Activated CD4-positive, CD25-positive, alpha-beta regulatory T cell (primary cell): ENCODE measurements around the gene PRUNE2.

ENCODE experiments used
- DNase-seq, 4 experiments: peaks; one replicate each; lab custom pipeline; 2025; lab: John Stamatoyannopoulos, UW

The PRUNE2 gene

DNA sequence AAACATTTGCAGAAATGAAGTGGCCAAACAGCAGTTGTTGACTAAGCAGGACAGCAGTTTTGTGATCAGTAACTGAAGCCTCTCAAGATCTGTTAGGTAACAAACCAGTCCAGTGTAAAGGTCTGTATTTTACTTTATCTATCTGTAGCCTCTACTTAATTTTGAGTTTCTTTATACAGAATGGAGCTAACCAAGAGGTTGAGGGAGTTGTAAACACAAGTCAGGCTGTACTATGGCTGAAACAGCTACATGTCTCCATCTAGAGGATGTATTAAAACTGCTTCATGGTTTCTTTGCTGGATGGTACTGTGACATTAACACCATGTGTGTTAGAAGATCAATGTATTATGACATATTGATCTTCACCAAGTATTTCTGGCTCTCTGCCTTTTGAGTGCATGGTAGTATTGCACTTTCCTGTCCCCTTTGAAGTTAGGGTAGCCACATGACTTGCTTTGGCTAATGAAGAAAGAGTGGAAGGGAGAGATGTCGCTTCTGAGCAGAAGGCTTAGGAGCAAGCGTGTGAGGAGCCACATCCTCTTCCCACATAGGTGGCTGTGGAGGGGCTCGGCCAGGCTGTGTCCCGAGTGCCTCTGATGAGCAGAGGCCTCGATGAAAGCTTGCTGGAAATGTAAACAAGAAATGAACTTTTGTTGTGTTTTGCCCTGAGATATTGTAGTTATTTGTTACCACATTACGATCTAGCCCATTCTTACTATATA is 247.2 kb downstream of the PRUNE2 start:
- DNase-seq = no peak

DNA sequence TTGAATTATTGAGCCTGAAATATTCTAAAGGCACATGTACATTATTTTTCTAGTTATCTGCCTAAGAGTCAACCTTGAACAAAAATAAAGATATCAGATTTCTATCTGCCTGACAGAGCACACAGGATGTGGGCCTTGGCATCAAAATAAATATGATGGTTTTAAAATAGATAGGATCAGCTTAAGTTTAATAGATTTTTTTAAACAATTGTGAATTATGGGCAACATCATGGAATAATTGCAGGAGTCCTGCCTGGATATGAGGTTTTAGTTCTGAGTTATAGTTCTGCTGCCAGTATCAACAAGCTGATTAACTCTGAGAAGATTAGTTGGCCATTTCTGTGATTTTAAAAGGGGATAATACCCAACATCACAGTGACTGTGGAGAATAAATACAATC is 248.6 kb downstream of the PRUNE2 start:
- no peak for DNase-seq

DNA sequence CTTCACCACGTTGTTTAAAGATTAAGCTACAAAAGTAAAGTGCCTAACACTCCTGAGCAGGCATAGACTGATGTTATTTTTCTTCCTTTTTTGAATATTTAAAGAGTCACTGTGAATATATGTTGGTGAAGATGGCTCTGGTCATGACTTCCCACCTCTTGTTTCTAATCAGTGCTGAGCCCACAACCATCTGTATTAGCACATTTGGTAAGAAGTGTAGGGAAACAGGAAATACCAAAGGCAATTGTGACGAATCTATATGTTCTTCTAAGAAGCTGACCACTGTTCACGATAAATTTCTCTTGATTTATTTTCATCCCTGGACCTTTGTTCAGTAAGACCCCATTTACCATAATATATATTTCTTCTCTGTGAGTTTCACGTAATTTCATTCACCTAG is 249.9 kb downstream of the PRUNE2 start:
- no peak for DNase-seq

GRCh38 chr9:76655121-76655541 is 250.8 kb downstream of the PRUNE2 start:
- DNase-seq = no peak

DNA sequence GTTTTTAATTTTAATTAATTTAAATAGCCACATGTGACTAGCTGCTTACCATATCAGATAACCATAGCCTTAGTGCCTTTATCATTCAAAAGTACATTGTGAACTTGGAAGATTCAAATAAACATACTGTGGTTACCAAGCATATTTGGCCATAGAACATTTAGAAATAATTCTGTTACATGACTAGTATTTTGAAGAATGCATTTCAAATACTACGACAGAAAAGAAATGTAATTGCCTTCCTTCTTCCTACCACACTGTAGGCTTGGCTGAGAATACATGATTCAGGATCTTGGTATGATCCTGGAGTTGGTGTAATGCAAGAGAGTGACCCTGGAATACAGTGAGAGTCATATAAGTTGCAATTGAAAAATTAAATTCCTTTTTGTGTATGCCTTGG is 251.3 kb downstream of the PRUNE2 start:
- no peak for DNase-seq

DNA sequence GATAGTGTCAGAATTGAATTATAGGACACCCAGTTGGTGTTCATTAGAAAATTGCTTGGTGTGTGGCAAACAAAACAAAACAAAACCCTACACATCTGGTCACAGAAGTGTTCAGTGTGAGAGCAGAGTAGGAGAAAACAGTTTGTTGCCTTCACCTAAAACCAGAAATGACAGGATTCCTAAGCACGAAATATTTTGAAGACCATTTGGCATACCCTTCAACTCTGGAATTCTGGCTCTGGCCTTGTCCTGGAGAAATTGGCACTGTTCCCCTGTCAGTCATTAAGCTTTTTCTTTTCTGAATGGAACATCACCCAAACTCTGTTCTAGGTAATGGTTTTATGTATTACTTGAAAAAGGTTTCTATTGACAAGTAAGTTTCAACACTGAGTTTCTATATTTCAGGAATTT is 251.9 kb downstream of the PRUNE2 start:
- DNase-seq = no peak

DNA sequence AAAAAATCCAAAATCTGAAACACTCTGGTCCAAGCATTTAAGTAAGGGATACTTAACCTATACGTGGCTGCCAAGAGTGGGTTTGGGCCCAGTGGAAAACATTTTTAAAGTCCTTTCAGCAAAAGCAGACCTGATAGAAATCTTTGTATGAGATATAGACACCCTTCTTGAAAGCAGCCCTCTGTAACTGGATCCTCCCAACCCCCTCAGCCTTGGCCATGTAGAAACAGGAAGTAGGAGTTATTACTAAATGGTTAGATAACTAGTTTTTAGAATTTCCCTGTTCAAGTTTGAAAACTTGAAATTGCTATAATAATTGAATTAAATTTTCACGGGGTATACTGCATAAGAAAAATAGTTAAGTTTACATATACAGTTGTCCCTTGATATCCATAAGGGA is 253.0 kb downstream of the PRUNE2 start:
- DNase-seq = no peak

DNA sequence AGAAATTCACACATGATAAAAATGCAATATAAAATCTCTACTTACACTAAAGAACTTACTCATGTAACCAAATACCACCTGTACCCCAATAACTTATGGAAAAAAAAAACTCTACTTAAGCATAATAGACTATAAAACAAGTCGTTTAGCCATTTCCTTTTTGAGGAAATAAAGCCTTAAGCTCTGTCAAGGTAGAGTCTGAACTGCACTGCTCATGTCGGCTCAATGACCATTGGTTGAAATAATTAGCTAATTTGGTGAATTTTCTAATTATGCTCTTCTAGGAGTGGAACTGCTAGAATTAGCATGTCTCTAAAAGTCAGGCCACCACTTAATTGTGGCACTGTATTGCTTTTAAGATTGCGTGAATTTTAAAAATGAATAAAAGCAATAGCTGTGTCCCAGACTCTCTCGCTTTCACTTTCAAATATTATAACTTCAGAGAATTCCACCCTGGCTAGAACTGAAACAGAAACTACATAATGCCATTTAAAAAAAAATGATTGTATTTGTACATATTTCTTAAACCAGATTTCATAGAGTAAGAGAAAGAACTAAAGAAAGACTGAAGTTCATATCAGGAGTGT is 254.7 kb downstream of the PRUNE2 start:
- no peak for DNase-seq

DNA sequence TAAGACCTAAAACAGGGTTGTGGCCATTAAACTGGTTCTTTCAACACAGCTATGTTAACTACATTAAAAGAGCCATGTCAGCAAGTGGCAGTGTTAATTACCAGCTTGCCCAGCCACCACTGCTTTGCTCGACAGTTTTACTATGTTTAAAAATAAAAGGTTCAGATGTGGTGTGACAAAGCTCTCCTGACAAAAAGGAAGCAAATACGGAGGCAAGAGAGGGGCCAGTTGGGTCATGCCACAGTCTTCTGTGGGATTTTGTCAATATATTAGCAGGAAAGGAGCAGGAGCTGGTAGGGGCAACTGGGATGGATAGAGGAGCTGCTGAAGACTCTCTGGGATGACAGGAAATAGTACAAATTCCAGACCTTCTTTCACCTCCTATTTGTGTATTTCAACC is 255.2 kb downstream of the PRUNE2 start:
- DNase-seq = no peak

GRCh38 chr9:76649894-76650293 is 256.0 kb downstream of the PRUNE2 start:
- no peak for DNase-seq

GRCh38 chr9:76646249-76646648 is 259.7 kb downstream of the PRUNE2 start:
- DNase-seq = no peak

DNA sequence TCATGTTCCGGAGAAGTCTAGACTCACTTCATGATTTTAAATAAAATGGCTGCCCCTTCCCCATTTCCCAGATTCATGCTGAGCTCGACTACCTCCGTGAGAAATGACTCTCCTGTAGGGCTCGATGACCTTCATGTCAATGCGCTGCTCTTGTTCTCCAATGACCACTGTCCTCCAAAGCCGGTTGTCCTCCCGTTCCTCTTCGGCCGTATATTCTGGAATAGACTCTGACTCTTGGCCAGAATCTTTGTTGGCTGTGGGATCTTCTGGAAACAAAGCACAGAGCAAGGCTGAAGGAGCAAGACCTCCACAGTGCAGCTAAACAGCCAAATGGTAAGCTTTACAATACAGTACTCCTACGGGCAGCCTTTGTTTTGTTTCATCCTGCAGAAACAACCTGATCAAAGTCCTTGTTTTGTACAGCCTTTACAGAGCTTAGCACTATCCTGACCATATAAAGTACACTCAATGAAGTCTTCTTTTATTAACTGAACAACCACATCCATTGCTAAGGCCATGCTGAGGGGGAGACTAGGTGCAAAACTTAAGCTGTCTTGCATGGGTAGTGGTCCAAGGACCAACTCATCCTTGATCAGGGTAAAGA is 261.2 kb downstream of the PRUNE2 start:
- DNase-seq = no peak

DNA sequence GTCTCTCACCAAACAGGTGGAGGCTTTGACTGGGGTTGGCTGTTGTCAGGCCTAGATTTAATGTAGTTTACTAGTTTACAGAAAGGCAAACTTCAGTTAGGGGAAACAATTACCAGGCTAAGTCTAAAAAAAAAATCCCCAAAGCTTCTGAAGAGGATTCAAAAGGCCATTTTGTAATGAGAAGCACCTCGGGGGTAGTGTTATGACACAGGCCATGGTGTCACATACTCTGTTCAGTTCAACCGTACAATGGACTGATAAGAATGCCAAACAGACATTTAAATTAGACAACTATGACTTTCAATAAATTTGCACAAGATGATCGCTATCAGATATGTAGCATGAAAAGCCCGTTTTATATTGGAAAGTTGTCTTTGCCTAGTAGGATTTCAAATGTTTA is 261.7 kb downstream of the PRUNE2 start:
- no peak for DNase-seq

GRCh38 chr9:76643399-76644117 is 262.4 kb downstream of the PRUNE2 start:
- DNase-seq = no peak

- DNase-seq = no peak
These were observed 263.2 kb downstream of the PRUNE2 start for GRCh38 chr9:76642701-76643209.

DNA sequence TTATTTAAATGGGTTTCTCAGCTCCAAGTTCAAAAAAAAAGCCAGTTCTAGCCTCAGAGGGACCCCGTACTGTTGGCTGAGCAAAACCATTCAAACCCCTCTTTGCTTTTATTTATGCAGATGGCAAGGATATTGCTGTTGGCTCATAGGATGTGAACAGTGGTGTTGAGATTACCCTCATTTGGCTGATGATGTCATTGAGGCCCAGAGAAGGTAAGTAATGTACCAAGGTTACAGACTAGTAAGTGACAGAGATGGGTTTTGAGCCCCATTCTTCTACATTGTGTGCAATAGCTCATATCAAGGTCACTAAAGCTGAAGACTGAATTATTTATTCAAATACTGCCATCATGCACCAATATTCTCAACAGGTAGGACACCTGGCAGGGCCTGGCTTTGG is 263.8 kb downstream of the PRUNE2 start:
- DNase-seq = no peak

DNA sequence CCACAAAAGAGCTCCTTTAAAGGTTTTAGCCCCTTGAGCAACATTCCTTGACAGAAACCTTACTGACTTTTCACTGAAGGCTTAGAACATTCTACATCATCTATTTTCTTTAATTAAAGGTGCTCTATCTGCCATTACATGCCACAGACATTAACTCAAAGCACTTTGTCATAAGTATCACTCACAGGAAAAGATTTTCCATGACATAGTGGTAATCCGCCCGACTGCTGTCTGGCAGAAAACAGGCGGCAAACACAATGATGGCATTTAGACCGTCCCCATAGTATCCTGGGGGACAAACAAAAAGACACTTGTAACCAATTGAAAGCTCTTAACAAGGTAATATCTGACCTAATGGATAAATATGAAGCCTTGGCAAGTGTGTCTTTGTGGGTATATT is 267.9 kb downstream of the PRUNE2 start:
- DNase-seq = no peak

DNA sequence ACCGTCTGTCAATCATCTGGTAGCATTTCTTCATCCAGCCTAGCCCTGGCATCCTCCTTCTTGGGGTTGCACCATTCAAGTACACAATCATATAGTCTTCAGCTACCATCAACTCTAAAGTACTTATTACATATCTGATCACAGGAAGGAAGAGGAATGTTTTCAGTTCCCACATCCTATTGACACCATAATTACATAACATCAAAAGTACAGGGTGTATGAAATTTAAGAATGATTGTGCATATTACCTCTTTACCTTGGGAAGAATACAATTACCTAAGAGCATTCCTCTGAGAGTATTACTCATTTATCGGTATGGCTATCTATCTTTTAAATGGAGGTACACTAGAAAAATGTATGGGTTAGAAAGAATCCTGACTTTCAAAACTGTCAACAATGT is 268.5 kb downstream of the PRUNE2 start:
- DNase-seq = no peak

DNA sequence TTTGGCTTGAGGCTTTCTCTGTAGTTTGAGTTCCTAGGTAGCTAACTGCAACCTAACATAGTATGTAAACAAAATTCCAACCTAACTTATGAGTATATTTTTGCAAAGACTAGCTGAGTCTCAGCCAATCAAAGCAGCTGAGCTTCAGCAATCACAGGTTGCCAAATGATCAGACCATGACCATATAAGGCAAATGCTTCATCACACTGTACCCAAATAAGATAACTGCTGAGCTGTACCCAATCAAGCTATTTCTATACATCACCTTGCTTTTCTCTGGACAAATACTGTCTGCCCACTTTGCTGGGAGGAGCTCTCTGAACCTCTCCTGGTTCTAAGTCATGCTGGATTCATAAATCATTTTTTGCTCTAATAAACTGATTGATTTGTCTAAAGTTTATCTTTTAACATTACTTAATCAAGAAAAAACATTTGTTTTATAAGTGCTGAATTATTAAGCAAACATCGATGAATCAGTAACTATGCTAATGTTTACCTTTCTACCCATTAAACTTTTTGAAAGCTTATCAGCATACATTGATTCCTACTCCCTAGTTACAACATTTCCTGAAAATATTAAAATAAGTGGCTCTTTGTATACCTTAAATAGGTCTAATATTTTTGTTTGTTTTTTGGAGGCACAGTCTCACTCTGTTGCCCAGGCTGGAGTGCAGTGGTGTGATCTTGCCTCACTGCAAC is 271.4 kb downstream of the PRUNE2 start:
- no peak for DNase-seq

DNA sequence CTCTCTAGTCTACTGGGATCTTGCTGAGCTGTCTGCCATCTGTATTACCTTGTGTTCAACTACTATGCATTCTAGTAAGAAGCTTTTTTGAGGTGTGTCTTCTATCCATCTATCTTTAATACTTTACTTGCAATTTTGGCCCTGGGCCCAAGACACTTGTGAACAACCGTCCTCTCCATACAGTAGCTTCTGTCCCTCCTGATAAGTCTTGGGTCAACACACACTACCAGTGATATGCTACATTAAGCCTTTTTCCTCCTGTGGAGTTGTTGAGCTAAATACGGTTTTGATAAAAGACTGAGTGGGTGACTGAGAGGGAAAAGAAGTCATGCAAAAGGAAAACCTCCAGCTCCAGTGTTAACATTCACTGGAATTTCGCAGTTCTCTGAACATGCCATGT is 275.0 kb downstream of the PRUNE2 start:
- DNase-seq = no peak

DNA sequence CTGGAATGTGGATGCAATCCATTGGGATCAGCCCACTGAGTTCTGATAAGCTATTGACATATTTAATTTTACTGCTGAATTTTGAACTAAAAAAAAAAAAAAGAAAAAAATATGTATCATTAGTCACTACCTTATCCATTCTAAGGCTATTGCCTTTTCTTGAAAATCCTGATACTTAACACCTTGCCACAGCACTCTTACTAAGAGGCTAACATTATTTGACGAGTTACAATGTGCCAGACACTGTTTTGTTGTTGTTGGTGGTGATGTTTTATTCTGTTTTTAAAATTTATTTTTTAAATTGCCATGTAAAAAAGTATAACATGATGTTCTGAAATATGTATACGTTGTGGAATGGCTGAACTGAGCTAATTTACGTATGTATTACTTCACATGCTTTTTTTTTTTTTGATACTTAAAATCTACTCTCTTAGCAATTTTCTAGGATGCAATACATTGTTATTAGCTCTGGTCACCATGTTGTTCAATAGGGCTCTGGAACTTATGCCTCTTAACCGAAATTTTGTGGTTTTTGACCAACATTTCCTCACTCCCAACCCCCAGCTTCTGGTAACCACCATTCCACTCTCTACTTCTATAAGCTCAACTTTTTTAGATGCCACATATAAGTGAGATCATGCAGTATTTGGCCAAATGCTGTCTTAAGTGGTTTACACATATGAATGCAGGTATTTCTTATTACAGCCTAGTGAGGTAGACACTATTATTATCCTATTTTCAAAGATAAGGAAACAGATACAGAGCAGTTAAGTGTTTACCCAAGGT is 276.5 kb downstream of the PRUNE2 start:
- DNase-seq = no peak
